Measurements from ENCODE around the gene ADRB1.
A peak's percentile ranks its signal among the peaks of the same experiment; 100 is the strongest.

The ADRB1 gene

DNA sequence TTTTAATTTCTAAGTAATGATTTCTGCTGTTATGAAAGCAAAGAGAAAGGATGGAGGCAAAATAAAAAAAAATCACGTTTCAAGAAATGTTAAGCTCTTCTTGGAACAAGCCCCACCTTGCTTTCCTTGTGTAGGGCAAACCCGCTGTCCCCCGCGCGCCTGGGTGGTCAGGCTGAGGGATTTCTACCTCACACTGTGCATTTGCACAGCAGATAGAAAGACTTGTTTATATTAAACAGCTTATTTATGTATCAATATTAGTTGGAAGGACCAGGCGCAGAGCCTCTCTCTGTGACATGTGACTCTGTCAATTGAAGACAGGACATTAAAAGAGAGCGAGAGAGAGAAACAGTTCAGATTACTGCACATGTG, 2.4 kb downstream of the ADRB1 start:
- peak overlapping the region; percentile 60 for H3K4me3 ChIP-seq (ENCODE audit: low read length)
- H3K27me3 ChIP-seq (ENCODE audit: control insufficient read depth, insufficient read depth, low read length), result peaks cover 9% of the 10 kb centered on the region
- peaks cover 4% of the 10 kb centered on the region for H3K4me1 ChIP-seq (ENCODE audit: control insufficient read depth, insufficient read depth, low read length)
- H3K9ac ChIP-seq (ENCODE audit: low read length), result no peak overlapping the region
- no peaks in the 10 kb centered on the region for H3K36me3 ChIP-seq (ENCODE audit: control insufficient read depth, insufficient read depth, low read length)
- H3K27ac ChIP-seq (ENCODE audit: low read depth, low read length), result no peak overlapping the region

DNA sequence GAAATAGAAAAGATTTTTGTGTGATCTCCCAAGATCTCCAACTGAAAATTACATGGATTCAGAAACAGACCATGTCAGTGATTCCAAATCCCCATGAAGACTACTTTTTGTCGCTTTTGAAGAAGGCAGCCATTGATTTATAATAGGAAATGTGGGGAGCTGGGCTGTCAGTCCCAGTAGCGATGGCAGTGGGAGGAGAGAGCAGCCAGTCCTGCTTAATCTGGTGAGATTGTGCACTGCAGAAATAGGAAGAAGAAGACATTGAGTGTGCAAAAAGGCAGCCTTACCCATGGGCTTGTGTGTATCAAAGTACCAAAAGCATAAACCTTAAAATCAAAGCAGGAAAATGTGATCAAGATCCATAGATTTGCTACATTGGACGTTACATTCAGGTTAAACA, 4.8 kb downstream of the ADRB1 start:
- peak overlapping the region; percentile 7 for H3K4me3 ChIP-seq (ENCODE audit: low read length)
- H3K9ac ChIP-seq (ENCODE audit: low read length), result no peak overlapping the region
- no peaks in the 10 kb centered on the region for H3K4me1 ChIP-seq (ENCODE audit: control insufficient read depth, insufficient read depth, low read length)
- H3K27me3 ChIP-seq (ENCODE audit: control insufficient read depth, insufficient read depth, low read length), result peaks cover 7% of the 10 kb centered on the region
- no peak overlapping the region for H3K27ac ChIP-seq (ENCODE audit: low read depth, low read length)
- H3K36me3 ChIP-seq (ENCODE audit: control insufficient read depth, insufficient read depth, low read length), result no peaks in the 10 kb centered on the region

DNA sequence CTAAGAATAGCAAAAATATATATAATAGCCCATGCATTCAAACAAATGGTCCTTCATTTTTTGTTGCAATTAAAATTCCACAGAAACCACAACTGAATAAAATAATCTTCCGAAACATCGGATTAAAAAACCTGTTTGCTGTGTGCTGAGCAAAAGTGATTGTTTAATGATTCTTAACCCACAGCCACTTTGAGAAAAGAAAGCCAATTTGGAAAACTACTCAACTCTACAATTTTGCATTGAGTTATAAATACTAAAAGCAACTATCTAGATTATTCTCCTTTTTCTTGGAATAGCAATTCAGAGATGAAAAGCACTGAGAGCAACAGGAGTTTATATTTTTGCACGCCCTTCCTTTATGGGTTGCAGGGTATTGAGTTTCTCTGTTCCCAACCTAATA, 8.0 kb downstream of the ADRB1 start:
- Histone ChIP-seq H3K27ac (ENCODE audit: low read depth, low read length) (no peak overlapping the region), H3K9ac (ENCODE audit: low read length) (no peak overlapping the region), H3K27me3 (ENCODE audit: control insufficient read depth, insufficient read depth, low read length) (no peaks in the 10 kb centered on the region), H3K4me3 (ENCODE audit: low read length) (no peak overlapping the region), H3K36me3 (ENCODE audit: control insufficient read depth, insufficient read depth, low read length) (no peaks in the 10 kb centered on the region), H3K4me1 (ENCODE audit: control insufficient read depth, insufficient read depth, low read length) (no peaks in the 10 kb centered on the region)

DNA sequence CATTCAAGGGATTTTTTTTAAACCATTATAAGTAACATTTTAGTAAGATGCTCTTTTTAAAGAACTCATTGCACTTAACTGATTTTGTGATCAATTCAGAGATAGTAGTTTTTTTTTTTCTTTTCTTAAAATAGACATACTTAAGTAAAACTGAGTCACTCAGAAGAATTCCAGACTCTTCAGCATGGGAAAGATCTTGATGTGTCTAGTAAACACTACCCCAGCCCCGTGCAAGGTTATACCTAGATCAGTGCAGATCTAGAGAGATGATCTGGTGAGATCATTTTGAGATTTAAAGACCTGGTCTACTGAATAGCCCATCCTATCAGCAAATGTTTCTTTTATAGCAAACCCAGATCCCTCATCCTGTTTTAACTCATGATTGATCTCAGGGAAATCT, 8.6 kb downstream of the ADRB1 start:
- H3K27ac ChIP-seq (ENCODE audit: low read depth, low read length), result no peak overlapping the region
- H3K4me3 ChIP-seq (ENCODE audit: low read length), result no peak overlapping the region
- H3K4me1 ChIP-seq (ENCODE audit: control insufficient read depth, insufficient read depth, low read length), result no peaks in the 10 kb centered on the region
- H3K27me3 ChIP-seq (ENCODE audit: control insufficient read depth, insufficient read depth, low read length), result no peaks in the 10 kb centered on the region
- no peaks in the 10 kb centered on the region for H3K36me3 ChIP-seq (ENCODE audit: control insufficient read depth, insufficient read depth, low read length)
- no peak overlapping the region for H3K9ac ChIP-seq (ENCODE audit: low read length)

DNA sequence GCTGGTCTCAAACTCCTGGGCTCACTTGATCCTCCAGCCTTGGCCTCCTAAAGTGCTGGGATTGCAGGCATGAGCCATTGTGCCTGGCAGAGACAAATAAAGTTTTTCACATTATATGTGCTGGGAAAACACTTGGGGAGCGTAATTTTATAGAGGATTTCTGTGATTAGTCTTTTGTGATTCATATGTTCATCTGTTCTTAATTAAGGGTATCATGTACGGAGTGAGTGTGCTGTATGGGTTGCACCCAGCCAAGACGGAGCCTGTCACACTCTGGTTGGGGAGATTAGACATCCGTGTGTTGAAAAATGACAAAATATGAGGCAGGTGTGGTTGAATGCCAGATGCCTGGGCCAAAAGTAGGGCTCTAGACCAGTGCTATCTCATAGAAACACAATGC, 10.3 kb downstream of the ADRB1 start:
- Histone ChIP-seq H3K36me3 (ENCODE audit: control insufficient read depth, insufficient read depth, low read length) (no peaks in the 10 kb centered on the region), H3K27ac (ENCODE audit: low read depth, low read length) (no peak overlapping the region), H3K9ac (ENCODE audit: low read length) (no peak overlapping the region), H3K27me3 (ENCODE audit: control insufficient read depth, insufficient read depth, low read length) (no peaks in the 10 kb centered on the region), H3K4me3 (ENCODE audit: low read length) (no peak overlapping the region), H3K4me1 (ENCODE audit: control insufficient read depth, insufficient read depth, low read length) (no peaks in the 10 kb centered on the region)

DNA sequence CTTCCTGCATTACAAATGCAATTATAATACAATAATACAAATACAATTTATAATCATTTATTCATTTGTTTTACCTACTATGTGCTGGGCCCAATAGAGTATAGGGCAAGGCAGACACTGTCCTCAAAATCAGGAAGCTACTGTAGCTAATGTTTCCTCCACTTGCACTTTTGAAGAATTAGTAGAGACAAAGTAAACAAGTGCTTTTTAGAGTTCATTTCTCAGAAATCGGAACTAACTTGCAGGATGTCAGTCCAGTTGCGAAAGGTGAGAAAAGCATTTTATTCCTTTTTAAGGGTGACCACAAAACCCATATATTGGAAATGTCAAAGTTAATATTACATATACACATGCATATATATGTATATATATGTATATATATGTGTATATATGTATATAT, 14.2 kb downstream of the ADRB1 start:
- Histone ChIP-seq H3K27me3 (ENCODE audit: control insufficient read depth, insufficient read depth, low read length) (no peaks in the 10 kb centered on the region), H3K27ac (ENCODE audit: low read depth, low read length) (no peak overlapping the region), H3K4me3 (ENCODE audit: low read length) (no peak overlapping the region), H3K4me1 (ENCODE audit: control insufficient read depth, insufficient read depth, low read length) (no peaks in the 10 kb centered on the region), H3K9ac (ENCODE audit: low read length) (no peak overlapping the region), H3K36me3 (ENCODE audit: control insufficient read depth, insufficient read depth, low read length) (no peaks in the 10 kb centered on the region)

DNA sequence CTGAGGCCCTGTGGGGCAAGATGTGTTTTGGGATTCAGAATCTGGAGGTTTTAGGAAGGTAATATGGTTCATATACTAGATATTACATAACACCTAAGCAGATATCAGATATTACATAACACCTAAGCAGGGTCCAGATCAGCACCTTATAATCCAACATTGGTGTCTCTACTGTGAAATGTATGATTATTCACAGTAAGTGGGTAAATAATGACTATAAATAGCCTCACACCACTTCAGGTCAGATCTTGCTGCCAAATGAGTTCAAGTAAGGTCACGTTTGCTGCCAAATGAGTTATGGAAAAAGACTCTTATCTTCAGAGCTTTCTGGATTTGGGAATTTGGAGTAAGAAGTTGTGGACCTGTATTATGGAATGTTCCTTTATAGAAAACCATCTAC, 14.6 kb downstream of the ADRB1 start:
- H3K27ac ChIP-seq (ENCODE audit: low read depth, low read length), result no peak overlapping the region
- H3K4me3 ChIP-seq (ENCODE audit: low read length), result no peak overlapping the region
- H3K36me3 ChIP-seq (ENCODE audit: control insufficient read depth, insufficient read depth, low read length), result no peaks in the 10 kb centered on the region
- H3K4me1 ChIP-seq (ENCODE audit: control insufficient read depth, insufficient read depth, low read length), result no peaks in the 10 kb centered on the region
- no peak overlapping the region for H3K9ac ChIP-seq (ENCODE audit: low read length)
- no peaks in the 10 kb centered on the region for H3K27me3 ChIP-seq (ENCODE audit: control insufficient read depth, insufficient read depth, low read length)

DNA sequence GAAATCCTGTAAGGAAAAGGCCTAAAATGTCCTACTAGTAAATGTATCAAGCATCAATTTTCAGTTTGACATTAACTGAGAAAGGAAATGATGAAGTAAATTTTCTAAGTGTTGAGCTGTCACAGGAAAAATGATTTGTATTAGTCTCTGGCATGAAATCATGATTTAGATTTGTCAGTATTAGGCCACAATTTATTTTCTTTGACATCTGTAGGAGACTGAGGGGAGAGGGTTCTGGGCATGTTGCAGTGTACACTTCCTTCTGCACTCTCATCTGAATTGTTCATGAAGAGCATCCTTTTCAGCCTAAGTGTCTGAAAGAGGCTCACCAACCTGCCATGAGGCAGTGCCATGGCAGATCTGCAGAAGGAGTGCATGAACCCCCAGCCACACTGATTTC, 15.9 kb downstream of the ADRB1 start:
- H3K4me3 ChIP-seq (ENCODE audit: low read length), result no peak overlapping the region
- no peak overlapping the region for H3K9ac ChIP-seq (ENCODE audit: low read length)
- no peaks in the 10 kb centered on the region for H3K4me1 ChIP-seq (ENCODE audit: control insufficient read depth, insufficient read depth, low read length)
- no peaks in the 10 kb centered on the region for H3K27me3 ChIP-seq (ENCODE audit: control insufficient read depth, insufficient read depth, low read length)
- H3K36me3 ChIP-seq (ENCODE audit: control insufficient read depth, insufficient read depth, low read length), result no peaks in the 10 kb centered on the region
- no peak overlapping the region for H3K27ac ChIP-seq (ENCODE audit: low read depth, low read length)

DNA sequence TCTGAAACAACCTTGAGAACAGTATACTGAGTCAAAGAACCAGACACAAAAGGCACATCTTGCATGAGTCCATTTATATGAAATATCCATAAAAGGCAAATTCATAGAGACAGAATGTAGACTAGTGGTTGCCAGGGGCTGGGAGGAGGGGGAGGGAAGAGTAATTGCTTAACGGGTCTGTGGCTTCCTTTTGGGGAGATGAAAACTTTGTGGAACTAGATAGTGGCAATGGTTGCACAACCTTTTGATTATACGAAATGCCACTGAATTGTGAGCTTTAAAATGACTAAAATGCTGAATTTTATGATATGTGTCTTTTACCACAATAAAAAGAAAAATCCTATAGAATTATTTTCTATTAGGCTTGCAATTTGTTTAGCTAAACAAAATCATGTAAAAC, 16.8 kb downstream of the ADRB1 start:
- no peak overlapping the region for H3K4me3 ChIP-seq (ENCODE audit: low read length)
- no peak overlapping the region for H3K27ac ChIP-seq (ENCODE audit: low read depth, low read length)
- H3K4me1 ChIP-seq (ENCODE audit: control insufficient read depth, insufficient read depth, low read length), result peaks cover 2% of the 10 kb centered on the region

DNA sequence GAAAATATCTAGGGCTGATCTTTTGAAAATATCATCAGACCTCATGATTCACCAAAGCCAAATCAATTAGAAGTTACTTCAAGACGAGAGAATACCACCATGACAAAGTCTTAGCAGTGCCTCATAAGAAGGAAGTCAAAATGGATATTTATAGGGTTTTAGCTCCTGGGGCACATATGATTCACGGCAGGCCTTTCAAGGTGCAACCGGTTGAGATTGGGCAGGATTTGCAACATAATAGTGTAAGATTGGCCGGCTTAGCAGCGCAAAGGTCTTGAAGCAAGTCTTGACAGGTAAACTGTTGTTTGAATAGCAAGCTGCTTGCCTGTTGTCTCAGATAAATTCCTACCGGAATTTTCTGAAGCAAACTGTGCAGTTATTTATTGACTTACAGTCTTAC, 17.5 kb downstream of the ADRB1 start:
- H3K9ac ChIP-seq (ENCODE audit: low read length), result no peak overlapping the region
- H3K4me1 ChIP-seq (ENCODE audit: control insufficient read depth, insufficient read depth, low read length), result peaks cover 2% of the 10 kb centered on the region
- H3K4me3 ChIP-seq (ENCODE audit: low read length), result no peak overlapping the region
- H3K27ac ChIP-seq (ENCODE audit: low read depth, low read length), result no peak overlapping the region
- H3K36me3 ChIP-seq (ENCODE audit: control insufficient read depth, insufficient read depth, low read length), result no peaks in the 10 kb centered on the region
- H3K27me3 ChIP-seq (ENCODE audit: control insufficient read depth, insufficient read depth, low read length), result no peaks in the 10 kb centered on the region

More for the DNA sequence above, 16.8 kb downstream of the ADRB1 start:
- Histone ChIP-seq H3K36me3 (ENCODE audit: control insufficient read depth, insufficient read depth, low read length) (no peaks in the 10 kb centered on the region), H3K9ac (ENCODE audit: low read length) (no peak overlapping the region), H3K27me3 (ENCODE audit: control insufficient read depth, insufficient read depth, low read length) (no peaks in the 10 kb centered on the region)

DNA sequence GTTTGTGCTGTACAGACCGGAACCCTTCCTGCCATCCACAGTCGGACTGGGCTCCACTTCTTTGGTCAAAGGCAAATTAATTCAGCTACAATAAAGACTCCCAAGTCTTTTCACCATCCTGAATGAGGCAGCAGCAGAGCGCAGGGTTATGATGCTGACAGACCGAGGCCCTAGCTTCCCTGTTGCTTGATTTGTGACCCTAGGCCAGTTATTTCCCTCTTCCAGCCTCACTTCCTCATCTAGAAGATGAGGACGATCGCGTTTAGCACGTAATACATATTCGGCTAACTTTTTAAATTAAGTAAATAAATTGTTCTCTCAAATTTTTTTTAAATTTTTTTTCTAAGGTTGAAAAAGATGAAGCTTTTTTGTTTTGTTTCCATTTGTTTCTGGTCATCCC, 18.1 kb downstream of the ADRB1 start:
- H3K27ac ChIP-seq (ENCODE audit: low read depth, low read length), result no peak overlapping the region
- H3K4me3 ChIP-seq (ENCODE audit: low read length), result no peak overlapping the region
- H3K27me3 ChIP-seq (ENCODE audit: control insufficient read depth, insufficient read depth, low read length), result no peaks in the 10 kb centered on the region
- H3K4me1 ChIP-seq (ENCODE audit: control insufficient read depth, insufficient read depth, low read length), result peaks cover 5% of the 10 kb centered on the region
- no peaks in the 10 kb centered on the region for H3K36me3 ChIP-seq (ENCODE audit: control insufficient read depth, insufficient read depth, low read length)
- H3K9ac ChIP-seq (ENCODE audit: low read length), result no peak overlapping the region

DNA sequence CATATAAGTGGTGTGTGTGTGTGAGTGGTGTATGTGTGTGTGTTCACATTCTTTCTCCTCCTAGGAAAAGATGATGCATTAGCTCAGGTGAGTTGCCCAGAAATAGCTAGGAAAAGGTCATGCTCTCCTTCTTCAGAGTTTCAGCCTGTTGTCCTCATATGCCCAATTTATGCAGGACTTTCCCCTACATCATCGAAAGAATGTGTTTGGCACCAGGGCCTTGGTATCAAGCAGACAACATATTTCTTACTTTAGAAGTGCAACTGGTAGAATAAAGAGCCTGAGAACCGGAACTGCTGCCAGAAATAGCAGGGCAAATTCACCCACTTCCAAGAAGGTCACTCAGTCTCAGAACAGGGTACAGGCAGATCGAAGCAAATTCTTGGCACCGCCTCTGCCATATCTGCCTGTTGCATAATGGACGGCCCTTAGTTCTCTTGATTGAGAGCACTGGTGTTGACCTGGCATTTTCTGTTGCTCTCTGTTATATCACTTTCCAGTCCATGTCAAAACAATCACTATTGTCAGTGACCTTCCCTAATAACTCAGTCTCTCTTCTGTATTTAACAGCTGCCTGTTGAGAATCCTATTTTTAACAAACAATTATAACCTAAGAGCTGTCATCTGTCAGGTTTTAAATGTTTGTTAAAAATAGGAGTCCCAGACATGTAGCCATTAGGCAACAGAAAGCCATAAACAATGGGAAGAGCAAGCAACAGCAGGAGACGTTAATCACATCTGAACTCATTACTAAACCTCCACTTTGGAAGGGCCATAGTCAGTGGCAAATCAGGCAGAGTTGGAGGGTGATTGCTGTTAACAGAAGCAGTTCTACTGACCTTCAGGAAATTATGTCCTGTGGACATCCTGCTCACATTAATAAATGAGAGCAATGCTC, 20.7 kb downstream of the ADRB1 start:
- H3K27me3 ChIP-seq (ENCODE audit: control insufficient read depth, insufficient read depth, low read length), result no peaks in the 10 kb centered on the region
- H3K4me3 ChIP-seq (ENCODE audit: low read length), result no peak overlapping the region
- no peaks in the 10 kb centered on the region for H3K36me3 ChIP-seq (ENCODE audit: control insufficient read depth, insufficient read depth, low read length)
- H3K9ac ChIP-seq (ENCODE audit: low read length), result no peak overlapping the region
- peaks cover 5% of the 10 kb centered on the region for H3K4me1 ChIP-seq (ENCODE audit: control insufficient read depth, insufficient read depth, low read length)
- no peak overlapping the region for H3K27ac ChIP-seq (ENCODE audit: low read depth, low read length)

DNA sequence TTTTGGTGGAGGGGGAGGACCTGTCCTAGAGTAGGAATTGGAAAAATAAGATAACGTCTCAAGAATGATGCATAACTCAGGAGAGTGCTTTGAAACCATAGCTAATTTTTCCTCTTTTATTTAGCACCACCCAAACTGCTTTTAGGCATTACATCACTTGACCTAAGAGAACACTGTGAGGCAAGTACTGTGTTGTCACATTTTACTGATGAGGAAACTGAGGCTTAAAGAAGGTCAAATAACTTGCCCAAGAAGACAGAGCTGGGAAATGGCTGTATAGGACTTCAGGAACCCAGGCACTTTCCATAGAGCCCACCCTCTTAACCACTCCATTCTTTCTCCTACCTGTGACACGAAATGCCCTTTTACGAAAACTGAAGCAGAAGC, 21.4 kb downstream of the ADRB1 start:
- H3K4me1 ChIP-seq (ENCODE audit: control insufficient read depth, insufficient read depth, low read length), result peaks cover 5% of the 10 kb centered on the region
- H3K27ac ChIP-seq (ENCODE audit: low read depth, low read length), result no peak overlapping the region
- no peaks in the 10 kb centered on the region for H3K27me3 ChIP-seq (ENCODE audit: control insufficient read depth, insufficient read depth, low read length)
- no peaks in the 10 kb centered on the region for H3K36me3 ChIP-seq (ENCODE audit: control insufficient read depth, insufficient read depth, low read length)
- H3K9ac ChIP-seq (ENCODE audit: low read length), result no peak overlapping the region
- H3K4me3 ChIP-seq (ENCODE audit: low read length), result no peak overlapping the region

All from rectal smooth muscle tissue (tissue), 1 donor.